ENCODE measurements around the gene HSPA1B. TPM values are rescaled to one million over a fixed set of nuclear protein-coding genes. Genes with fewer than 3 reads are reported as not detected.

Gene HSPA1B
- total and polyA plus RNA-seq, 2 donors (not counting 1 experiment from before 2014, with no cell fraction given): 79.2 to 145 TPM

DNA sequence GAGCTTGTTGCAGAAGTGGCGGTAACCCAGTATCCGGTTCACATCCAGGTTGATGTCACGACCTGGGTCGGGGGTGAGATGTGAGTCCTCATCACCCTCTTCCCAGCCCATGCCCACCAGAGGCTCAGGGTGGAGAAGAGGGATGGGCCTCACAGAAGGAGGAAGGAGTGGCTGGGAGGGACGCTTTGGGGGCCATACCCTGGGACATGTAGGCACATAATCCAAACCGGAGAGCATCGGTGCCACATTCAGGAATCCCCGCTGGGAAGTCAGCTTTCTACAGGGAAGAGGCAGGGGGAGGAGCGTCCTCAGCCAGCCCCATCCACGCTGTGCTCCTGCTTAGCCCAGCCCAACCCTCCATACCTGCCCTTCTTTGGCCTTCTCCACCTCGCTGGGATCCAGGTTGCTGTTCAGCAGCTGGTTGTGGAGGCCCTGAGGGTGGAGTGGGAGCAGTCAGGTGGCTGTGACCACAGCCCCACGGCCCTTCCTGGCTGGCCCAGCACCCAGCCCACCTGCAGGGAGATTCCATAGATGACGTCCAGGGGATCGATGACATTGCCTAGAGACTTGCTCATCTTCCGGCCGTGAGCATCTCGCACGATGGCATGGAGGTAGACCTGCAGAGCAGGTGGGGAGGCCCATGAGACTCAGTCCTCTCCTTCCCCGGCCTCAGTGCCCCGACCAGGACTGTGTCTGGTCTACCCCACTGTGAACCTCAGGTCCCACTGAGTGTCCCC is 46.9 kb upstream of the HSPA1B start:
- peaks cover 18% of the 10 kb centered on the region for H3K79me2 ChIP-seq (ENCODE audit: control insufficient read depth, insufficient read depth, low read length)
- no peaks in the 10 kb centered on the region for H4K20me1 ChIP-seq (ENCODE audit: control insufficient read depth, insufficient read depth, low read length, poor library complexity, severe bottlenecking)
- H3K9ac ChIP-seq (ENCODE audit: low read length): no peak overlapping the region
- no peak for DNase-seq
- no peak overlapping the region for H3K27ac ChIP-seq (ENCODE audit: low read length in 2 of 2)
- ChIA-PET CTCF (no interaction called here), POLR2A (interaction anchor here (1.0 kb wide), 1 partner anchor 49 kb away, joined by 9 read pairs; no protein-coding TSS in a partner anchor)
- 90% methylated on average over 16 of the region's 20 CpGs for WGBS (ENCODE audit: insufficient coverage)
- no peak overlapping the region for H3K27ac Mint-ChIP-seq
- ATAC-seq (ENCODE audit: low read depth): no peak
- intact Hi-C loops (cut with micrococcal nuclease): no loop called here
- H3K27me3 ChIP-seq (replicated peaks in 1 of 4; ENCODE audit: control extremely low read depth in 1 of 4, control insufficient read depth in 3 of 4, insufficient read depth in 4 of 4, low read length in 3 of 4): no peaks in the 10 kb centered on the region
- H3K4me2 ChIP-seq (replicated peaks; ENCODE audit: low read depth, low read length, poor library complexity, severe bottlenecking): no peak overlapping the region
- TF ChIP-seq CTCF (IDR thresholded peaks at IDR 0.05) (no peak), EZH2 (IDR thresholded peaks at IDR 0.05; ENCODE audit: borderline replicate concordance, insufficient read depth, low read depth, low read length, poor library complexity, severe bottlenecking) (no peak)
- no peaks in the 10 kb centered on the region for H3K9me3 Mint-ChIP-seq (ENCODE audit: insufficient read depth)
- H3K36me3 ChIP-seq (replicated peaks in 1 of 2; ENCODE audit: control extremely low read depth in 1 of 2, control insufficient read depth in 1 of 2, extremely low read depth in 1 of 2, insufficient read depth in 2 of 2, low read length in 1 of 2): peaks cover 0 to 70% of the 10 kb centered on the region in 2 experiments
- no peak overlapping the region for H3K4me3 Mint-ChIP-seq
- H3K27me3 Mint-ChIP-seq: no peaks in the 10 kb centered on the region
- peaks cover 19% of the 10 kb centered on the region for H3K4me1 Mint-ChIP-seq
- no peaks in the 10 kb centered on the region for H3K9me3 ChIP-seq (ENCODE audit: control extremely low read depth in 1 of 3, control insufficient read depth in 2 of 3, insufficient read depth in 1 of 3, low read length in 2 of 3)
- H2AFZ ChIP-seq (ENCODE audit: insufficient read depth, low read depth, low read length, poor library complexity, severe bottlenecking): no peak overlapping the region
- peaks cover 15 to 21% of the 10 kb centered on the region in 2 donors for H3K4me1 ChIP-seq (ENCODE audit: control insufficient read depth in 2 of 2, insufficient read depth in 2 of 2, low read length in 2 of 2)
- no peak overlapping the region for H3K4me3 ChIP-seq (ENCODE audit: control extremely low read depth in 1 of 5, extremely low read depth in 1 of 5, insufficient read depth in 1 of 5, low read depth in 2 of 5, low read length in 4 of 5)

All from B cell (primary cell).